Astrocyte (in vitro differentiated cells and primary cell): ENCODE data around the gene KIRREL3.

Experiments used
- EZH2 ChIP-seq: IDR thresholded peaks from 2 replicates; pipeline ENCODE4 v1.6.1; 2012; ENCODE audit warnings: mild to moderate bottlenecking, low read length, inconsistent platforms; ENCODE audit not compliant: insufficient read depth
- TF ChIP-seq, protein P1 (sequence below): IDR thresholded peaks from 2 replicates; pipeline ENCODE4 v1.5.1; 2011; ENCODE audit warnings: low read depth, mild to moderate bottlenecking, inconsistent platforms, low read length, moderate library complexity; ENCODE audit not compliant: insufficient read depth

DNA sequence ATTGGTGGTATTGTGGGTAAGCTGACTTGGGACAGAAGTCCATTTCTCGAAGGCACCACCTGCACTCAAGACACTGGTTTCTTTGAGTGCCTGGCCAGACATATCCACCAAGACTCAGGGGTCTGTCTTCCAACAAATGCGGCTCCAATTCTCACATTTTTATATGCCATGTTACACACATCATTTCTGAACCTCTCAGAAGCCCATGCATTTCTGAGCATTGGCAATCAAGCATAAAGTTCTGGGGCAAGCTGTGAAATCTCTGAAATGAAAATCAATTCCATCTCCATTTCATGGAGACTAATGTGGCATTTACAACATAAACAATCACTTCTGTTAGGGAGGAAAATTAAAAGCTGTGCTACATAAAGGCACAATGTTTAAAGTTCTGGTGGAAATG, 243.7 kb downstream of the KIRREL3 start:
- no peak for TF ChIP-seq EZH2
- TF ChIP-seq, protein P1, sequence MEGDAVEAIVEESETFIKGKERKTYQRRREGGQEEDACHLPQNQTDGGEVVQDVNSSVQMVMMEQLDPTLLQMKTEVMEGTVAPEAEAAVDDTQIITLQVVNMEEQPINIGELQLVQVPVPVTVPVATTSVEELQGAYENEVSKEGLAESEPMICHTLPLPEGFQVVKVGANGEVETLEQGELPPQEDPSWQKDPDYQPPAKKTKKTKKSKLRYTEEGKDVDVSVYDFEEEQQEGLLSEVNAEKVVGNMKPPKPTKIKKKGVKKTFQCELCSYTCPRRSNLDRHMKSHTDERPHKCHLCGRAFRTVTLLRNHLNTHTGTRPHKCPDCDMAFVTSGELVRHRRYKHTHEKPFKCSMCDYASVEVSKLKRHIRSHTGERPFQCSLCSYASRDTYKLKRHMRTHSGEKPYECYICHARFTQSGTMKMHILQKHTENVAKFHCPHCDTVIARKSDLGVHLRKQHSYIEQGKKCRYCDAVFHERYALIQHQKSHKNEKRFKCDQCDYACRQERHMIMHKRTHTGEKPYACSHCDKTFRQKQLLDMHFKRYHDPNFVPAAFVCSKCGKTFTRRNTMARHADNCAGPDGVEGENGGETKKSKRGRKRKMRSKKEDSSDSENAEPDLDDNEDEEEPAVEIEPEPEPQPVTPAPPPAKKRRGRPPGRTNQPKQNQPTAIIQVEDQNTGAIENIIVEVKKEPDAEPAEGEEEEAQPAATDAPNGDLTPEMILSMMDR = no peak
